Measurements from ENCODE around the gene CLVS2. TPM values are rescaled to one million over a fixed set of nuclear protein-coding genes. Genes with fewer than 3 reads are reported as not detected.

CLVS2 gene
- total and polyA plus RNA-seq, 3 experiments from 2014 or later: not detected

GRCh38 chr6:123117145-123117908 lies 121.3 kb downstream of the CLVS2 start:
- H3K27me3 Mint-ChIP-seq: no peaks in the 10 kb centered on the region
- no peaks in the 10 kb centered on the region for H3K36me3 Mint-ChIP-seq
- Histone ChIP-seq H3K36me3 (ENCODE audit: insufficient read depth, low read length) (no peaks in the 10 kb centered on the region), H3K27ac (ENCODE audit: low read depth, low read length) (no peak overlapping the region), H3K4me1 (ENCODE audit: insufficient read depth, low read length) (no peaks in the 10 kb centered on the region), H3K27me3 (ENCODE audit: insufficient read depth, low read length, poor library complexity, severe bottlenecking) (no peaks in the 10 kb centered on the region), H3K4me3 (ENCODE audit: low read length) (no peak overlapping the region), H3K9me3 (ENCODE audit: low read length) (no peaks in the 10 kb centered on the region)
- no peak for DNase-seq
- peaks cover 0 to 4% (median 0%) of the 10 kb centered on the region in 5 donors for H3K9me3 Mint-ChIP-seq
- no peak overlapping the region for H3K4me3 Mint-ChIP-seq
- ChIA-PET POLR2A (no interaction called here), CTCF (no interaction called here)
- no peak overlapping the region for H3K27ac Mint-ChIP-seq
- H3K4me1 Mint-ChIP-seq: no peaks in the 10 kb centered on the region

DNA sequence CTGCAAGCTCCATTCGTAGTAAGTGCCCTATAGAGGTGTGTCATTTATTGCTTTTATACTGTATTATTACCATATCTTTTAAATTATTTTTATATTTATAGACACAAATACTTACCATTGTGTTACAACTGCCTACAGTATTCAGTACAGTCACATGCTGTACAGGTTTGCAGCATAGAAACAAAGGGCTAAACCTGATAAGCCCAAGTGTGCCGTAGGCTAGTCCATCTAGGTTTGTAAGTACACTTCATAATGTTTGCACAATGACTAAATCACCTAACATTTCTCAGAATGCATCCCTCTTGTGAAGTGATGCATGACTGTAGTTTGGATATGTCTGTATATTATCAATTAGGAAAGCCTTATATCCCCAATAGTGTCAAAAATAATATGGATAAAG lies 122.8 kb downstream of the CLVS2 start:
- POLR2A ChIA-PET: no interaction called here
- Histone ChIP-seq H3K4me3 (ENCODE audit: low read length) (no peak overlapping the region), H3K4me1 (ENCODE audit: insufficient read depth, low read length) (no peaks in the 10 kb centered on the region), H3K27me3 (ENCODE audit: insufficient read depth, low read length, poor library complexity, severe bottlenecking) (no peaks in the 10 kb centered on the region), H3K9me3 (ENCODE audit: low read length) (no peaks in the 10 kb centered on the region), H3K36me3 (ENCODE audit: insufficient read depth, low read length) (no peaks in the 10 kb centered on the region), H3K27ac (ENCODE audit: low read depth, low read length) (no peak overlapping the region)
- H3K9me3 Mint-ChIP-seq: peaks cover 0 to 4% (median 4%) of the 10 kb centered on the region in 5 donors
- DNase-seq: no peak
- CTCF ChIA-PET: no interaction called here
- no peaks in the 10 kb centered on the region for H3K4me1 Mint-ChIP-seq
- no peak overlapping the region for H3K4me3 Mint-ChIP-seq
- H3K27ac Mint-ChIP-seq: no peak overlapping the region
- no peaks in the 10 kb centered on the region for H3K27me3 Mint-ChIP-seq
- no peaks in the 10 kb centered on the region for H3K36me3 Mint-ChIP-seq

Other genes with a start within 250 kb of the CLVS2 start
- not detected for gene FABP7, start 216.5 kb upstream of the CLVS2 start, total RNA-seq
- not detected for gene FABP7, start 216.5 kb upstream of the CLVS2 start, polyA plus RNA-seq
- gene SMPDL3A, start 207.0 kb upstream of the CLVS2 start, total RNA-seq: under 1 TPM; 0.16 to 0.24 TPM
- not detected for gene SMPDL3A, start 207.0 kb upstream of the CLVS2 start, polyA plus RNA-seq